HG02610 (cell line): ENCODE data around the gene CNTRL.
A peak's percentile ranks its signal among the peaks of the same experiment; 100 is the strongest.
"Not testable (repeated sequence)": the region's sequence is repeated elsewhere in the genome, so short reads cannot be mapped to it uniquely, and the experiment has no call there.

ENCODE experiments used
- ATAC-seq: cut with Tn5 transposase; IDR thresholded peaks from one replicate; pipeline ENCODE4 v1.9.1; 2021; ENCODE audit warnings: mild to moderate bottlenecking, moderate library complexity; ENCODE audit not compliant: unreplicated experiment

Gene CNTRL

DNA sequence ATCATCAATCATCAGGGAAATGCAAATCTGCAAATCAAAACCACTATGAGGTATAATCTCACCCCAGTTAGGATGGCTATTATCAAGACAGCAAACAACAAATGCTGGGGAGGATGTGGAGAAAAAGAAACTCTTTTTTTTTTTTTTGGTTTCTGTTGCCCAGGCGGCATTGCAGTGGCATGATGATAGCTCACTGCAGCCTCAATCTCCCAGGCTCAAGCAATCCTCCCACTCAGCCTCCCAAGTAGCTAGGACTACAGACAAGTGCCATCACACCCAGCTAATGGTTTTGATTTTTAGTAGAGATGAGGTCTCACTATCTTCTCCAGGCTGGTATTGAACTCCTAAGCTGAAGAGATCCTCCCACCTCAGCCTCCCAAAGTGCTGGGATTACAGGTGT lies 5.4 kb upstream of the CNTRL start:
- no peak for ATAC-seq

DNA sequence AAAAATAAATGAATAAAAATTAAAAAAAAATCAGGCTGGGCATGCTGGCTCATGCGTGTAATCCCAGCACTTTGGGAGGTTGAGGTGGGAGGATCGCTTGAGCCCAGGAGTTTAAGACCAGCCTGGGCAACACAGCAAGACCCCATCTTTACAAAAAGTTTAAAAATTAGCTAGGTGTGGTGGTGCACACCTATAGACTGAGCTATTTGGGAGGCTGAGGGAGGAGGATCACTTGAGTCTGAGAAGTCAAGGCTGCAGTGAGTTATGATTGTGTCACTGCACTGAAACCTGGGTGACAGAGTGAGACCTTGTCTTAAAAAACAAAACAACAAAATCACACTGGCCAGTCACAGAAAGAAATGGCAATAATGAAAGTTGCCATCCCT lies 3.4 kb upstream of the CNTRL start:
- ATAC-seq = peak; percentile 13

- peak; percentile 52 for ATAC-seq
Observed at GRCh38 chr9:121071756-121072421, 2.9 kb upstream of the CNTRL start.

DNA sequence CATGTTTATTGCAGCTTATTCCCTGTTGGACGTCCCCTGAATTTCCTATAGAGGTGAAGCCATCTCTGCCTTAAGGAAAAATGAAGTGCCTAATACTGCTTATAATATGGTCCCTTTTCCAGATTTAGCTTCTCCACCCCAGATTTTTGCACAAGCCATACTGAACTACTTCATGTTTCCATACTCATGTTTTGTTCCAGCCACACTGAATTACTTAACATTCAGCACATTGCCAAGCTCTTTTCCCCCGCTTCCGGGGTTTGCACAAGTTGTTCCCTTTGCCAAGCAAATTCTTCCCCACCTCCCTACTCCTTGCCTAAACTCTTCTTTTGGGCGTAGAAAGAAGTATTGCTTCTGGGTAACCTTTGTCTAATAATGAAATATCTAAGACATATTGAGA lies 1.7 kb upstream of the CNTRL start:
- ATAC-seq = no peak

GRCh38 chr9:121075251-121076036 lies 689 bp downstream of the CNTRL start:
- peak; percentile 5 for ATAC-seq

DNA sequence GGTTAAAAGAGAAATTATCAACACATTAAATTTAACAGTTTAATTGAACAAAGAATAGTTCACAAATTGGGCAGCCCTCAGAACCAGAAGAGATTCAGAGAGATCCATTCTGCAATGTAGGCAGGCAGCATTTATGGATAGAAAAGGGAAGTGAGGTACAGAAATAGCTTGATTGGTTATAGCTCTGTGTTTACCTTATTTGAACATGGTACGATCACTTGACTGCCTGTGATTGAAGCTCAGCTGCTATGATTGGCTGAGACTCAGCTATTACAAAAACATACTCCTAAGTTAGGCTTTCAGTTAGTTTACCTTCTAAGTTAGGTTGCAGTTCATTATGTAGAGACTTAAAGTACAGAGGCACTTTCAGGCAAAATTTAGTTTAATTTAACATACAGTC lies 7.3 kb downstream of the CNTRL start:
- ATAC-seq = no peak

DNA sequence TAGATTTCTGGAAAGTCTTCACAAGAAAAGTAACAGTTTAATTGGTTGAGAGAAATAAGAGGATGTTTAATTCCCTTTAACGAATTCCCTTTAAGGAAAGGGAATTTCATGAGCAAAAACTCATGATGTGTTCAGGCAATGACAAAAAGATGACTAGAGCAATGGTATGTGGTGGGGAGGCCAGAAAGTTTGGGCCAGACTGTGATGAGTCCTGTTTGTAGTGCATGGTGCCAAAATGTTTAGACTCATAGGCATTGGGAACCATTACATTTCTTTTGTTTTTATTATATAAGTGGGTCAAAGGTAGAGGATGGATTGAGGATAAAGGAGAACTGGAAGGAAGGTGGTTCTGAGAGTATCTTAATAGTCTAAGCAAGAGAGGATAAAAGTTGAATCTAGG lies 10.9 kb downstream of the CNTRL start:
- no peak for ATAC-seq

GRCh38 chr9:121088576-121088975 lies 13.8 kb downstream of the CNTRL start:
- ATAC-seq = no peak

- not testable (repeated sequence) for ATAC-seq
Observed at GRCh38 chr9:121090743-121091142, 16.0 kb downstream of the CNTRL start.

DNA sequence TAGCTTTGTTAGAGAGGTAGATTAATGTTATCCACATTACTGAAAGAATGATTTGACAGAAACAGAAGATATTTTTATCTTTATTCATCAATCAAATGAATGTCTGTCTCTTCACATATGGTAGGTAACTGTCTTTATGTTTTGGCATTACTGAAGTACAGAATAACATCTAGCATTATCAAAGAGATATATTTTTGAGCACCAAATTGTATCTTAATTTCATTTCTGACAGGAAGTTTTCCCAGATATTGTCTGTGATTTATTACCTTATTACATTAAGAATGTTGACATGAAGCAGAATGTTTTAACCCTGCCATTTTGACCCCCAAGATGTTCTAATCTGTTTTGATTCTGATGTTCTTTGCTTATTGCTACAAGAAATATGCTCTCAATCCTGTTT lies 20.3 kb downstream of the CNTRL start:
- no peak for ATAC-seq

GRCh38 chr9:121098567-121099198 lies 23.9 kb downstream of the CNTRL start:
- no peak for ATAC-seq

- not testable (repeated sequence) for ATAC-seq
Observed at GRCh38 chr9:121104054-121104453, 29.3 kb downstream of the CNTRL start.

DNA sequence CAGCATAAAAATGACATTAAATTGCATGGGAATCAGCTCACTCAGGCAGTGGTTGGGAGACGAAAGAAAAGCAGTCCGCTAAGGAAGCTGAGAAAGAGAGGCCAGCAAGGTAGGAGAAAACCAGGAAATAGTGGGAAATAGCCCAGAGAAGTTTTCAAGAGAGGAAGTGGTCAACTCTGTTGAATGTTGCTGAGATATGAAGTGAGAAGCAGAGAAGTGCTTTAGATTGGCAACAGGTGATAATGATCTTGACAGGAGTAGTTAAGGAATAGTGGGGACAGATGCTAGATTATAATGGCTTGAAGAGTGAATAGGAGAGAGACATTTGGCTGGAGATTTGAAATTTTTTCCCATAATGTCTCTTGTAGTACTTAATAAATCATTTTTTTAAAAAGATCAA lies 30.8 kb downstream of the CNTRL start:
- ATAC-seq = no peak

DNA sequence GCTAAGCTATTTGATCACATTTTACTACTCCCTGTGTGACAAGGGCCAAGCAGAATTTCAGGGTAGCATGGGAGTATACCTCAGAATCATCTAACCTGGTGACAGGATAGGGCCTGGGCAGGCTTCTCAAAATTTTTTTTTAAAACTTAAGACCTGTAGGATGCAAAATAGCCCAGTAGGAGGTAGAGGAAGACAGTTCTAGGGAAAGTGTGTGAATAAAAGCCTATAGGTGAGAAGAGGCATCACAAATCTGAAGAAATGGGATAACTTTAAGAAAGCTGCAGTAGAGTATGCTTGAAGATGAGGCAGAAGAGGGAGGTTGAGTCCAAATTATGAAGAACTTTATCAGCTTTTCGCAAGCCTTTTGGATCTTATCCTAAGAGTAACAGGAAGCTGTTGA lies 32.3 kb downstream of the CNTRL start:
- no peak for ATAC-seq

DNA sequence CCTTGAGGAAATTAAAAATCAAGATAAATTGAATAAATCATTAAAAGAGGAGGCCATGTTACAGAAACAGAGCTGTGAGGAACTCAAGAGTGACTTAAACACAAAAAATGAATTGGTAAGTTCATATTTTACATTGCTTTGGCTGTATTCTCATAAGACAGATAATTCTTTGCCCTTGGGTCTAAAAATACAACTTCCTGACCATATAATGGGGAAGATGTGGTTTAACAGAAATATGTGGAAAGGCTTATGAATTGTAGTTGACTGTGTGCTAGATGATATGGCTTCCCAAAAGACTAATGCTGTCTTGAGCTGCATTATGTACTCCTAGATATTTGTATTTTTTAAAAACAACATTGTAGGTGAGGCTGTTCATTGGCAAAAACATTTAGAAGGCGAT lies 33.1 kb downstream of the CNTRL start:
- no peak for ATAC-seq

DNA sequence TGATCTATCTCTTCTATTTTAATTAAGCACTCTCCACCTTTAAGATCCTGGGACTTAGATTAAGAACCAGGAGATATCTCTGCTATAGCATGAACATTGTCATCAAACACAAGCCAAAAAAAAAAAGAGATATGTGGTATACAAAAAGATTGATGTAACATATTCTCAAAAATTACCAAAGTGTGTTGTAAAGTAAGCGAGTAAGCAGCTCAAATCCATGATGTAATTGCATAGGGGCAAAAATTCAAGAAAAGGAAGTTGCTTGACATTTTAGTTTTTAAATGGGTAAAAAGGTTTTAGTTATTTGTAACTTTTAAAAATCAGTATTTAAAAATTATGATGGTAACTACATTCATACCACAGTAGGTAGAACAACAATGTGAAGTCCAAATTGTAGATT lies 40.7 kb downstream of the CNTRL start:
- no peak for ATAC-seq

DNA sequence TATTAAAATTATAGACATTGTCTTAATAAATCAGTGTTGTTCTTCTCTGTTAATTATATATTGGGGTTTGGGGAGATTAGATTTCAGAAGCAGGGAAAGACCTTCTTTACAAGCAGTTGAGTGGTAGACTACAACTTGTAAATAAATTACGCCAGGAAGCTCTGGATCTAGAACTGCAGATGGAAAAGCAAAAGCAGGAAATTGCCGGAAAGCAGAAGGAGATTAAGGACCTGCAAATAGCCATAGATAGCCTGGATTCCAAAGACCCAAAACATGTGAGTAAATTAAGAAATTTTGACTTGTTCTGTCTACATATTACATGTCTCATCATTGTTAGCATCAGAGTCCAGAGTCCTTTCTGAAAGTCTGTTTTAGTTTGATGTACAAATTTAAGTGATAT lies 43.5 kb downstream of the CNTRL start:
- ATAC-seq = no peak

GRCh38 chr9:121120386-121120785 lies 45.6 kb downstream of the CNTRL start:
- no peak for ATAC-seq

- ATAC-seq = peak; percentile 98
Observed at GRCh38 chr9:121121582-121122087, 46.9 kb downstream of the CNTRL start.

GRCh38 chr9:121122246-121123032 lies 47.7 kb downstream of the CNTRL start:
- ATAC-seq = no peak
